ENCODE data around the gene SEPHS1. TPM values are rescaled to one million over a fixed set of nuclear protein-coding genes. Genes with fewer than 3 reads are reported as not detected.
"Not testable (repeated sequence)": the region's sequence is repeated elsewhere in the genome, so short reads cannot be mapped to it uniquely, and the experiment has no call there.

SEPHS1 gene
- total RNA-seq, 2 experiments from 2014 or later = 48.9 to 55.2 TPM

- H3K27ac Mint-ChIP-seq = no peak overlapping the region
Observed at GRCh38 chr10:13309792-13310191, 38.3 kb downstream of the SEPHS1 start.

DNA sequence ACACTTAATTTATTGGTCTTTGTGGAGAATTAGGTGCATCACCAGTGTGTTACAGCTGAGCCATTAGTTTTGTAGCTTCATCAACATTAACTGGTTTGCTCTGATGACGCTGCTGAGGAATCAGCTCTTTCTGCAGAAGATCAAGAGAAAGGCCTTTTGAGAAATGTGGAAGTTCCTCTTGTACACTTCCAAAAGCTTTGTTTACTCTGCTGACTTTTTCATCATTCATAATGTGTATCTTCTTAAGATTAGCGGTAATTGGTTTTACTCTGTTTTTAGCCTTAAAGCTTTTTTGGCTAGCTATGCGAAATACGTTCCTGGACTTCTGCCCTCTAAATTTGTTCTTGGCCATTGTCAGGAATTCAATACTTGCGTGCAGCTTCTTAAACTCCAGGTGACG is 40.0 kb downstream of the SEPHS1 start:
- no peak overlapping the region for H3K27ac Mint-ChIP-seq
- no peaks in the 10 kb centered on the region for H3K9me3 Mint-ChIP-seq (ENCODE audit: low read depth)
- CTCF ChIA-PET = no interaction called here
- no peak for ATAC-seq
- no peaks in the 10 kb centered on the region for H3K27me3 Mint-ChIP-seq
- H3K4me1 Mint-ChIP-seq = peaks cover 2% of the 10 kb centered on the region
- H3K36me3 Mint-ChIP-seq = no peaks in the 10 kb centered on the region
- no peak for DNase-seq
- no peak overlapping the region for H3K4me3 Mint-ChIP-seq

More at GRCh38 chr10:13309792-13310191, 38.3 kb downstream of the SEPHS1 start:
- Mint-ChIP-seq H3K4me3 (no peak overlapping the region), H3K9me3 (ENCODE audit: low read depth) (no peaks in the 10 kb centered on the region), H3K36me3 (no peaks in the 10 kb centered on the region), H3K4me1 (no peaks in the 10 kb centered on the region), H3K27me3 (no peaks in the 10 kb centered on the region)
- CTCF ChIA-PET = interaction anchor here (1.8 kb wide), 1 partner anchor 8 kb away, joined by 5 read pairs; no protein-coding TSS in a partner anchor
- ATAC-seq = no peak
- no peak for DNase-seq

DNA sequence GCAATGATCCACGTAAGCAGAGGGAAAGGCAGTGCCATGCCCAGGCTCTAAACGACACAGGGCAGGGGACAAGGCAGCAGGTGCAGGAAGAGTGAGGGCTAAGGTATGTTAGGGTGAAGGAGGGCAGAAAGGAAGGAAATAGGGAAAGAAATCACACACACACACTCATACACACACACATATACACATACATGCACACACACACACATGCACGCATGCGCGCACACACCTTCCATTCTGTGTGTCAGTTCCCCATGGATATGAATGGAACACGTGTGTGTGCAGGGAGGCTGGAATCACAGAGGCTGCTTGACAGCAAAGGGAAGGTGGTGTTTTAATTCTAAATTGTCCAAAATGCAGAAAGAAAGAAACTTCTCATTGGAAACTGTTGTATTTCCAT is 42.0 kb downstream of the SEPHS1 start:
- Mint-ChIP-seq H3K27ac (no peak overlapping the region), H3K36me3 (no peaks in the 10 kb centered on the region), H3K4me1 (peaks cover 13% of the 10 kb centered on the region), H3K4me3 (no peak overlapping the region), H3K27me3 (no peaks in the 10 kb centered on the region), H3K9me3 (ENCODE audit: low read depth) (no peaks in the 10 kb centered on the region)
- CTCF ChIA-PET = no interaction called here
- no peak for ATAC-seq
- DNase-seq = no peak

DNA sequence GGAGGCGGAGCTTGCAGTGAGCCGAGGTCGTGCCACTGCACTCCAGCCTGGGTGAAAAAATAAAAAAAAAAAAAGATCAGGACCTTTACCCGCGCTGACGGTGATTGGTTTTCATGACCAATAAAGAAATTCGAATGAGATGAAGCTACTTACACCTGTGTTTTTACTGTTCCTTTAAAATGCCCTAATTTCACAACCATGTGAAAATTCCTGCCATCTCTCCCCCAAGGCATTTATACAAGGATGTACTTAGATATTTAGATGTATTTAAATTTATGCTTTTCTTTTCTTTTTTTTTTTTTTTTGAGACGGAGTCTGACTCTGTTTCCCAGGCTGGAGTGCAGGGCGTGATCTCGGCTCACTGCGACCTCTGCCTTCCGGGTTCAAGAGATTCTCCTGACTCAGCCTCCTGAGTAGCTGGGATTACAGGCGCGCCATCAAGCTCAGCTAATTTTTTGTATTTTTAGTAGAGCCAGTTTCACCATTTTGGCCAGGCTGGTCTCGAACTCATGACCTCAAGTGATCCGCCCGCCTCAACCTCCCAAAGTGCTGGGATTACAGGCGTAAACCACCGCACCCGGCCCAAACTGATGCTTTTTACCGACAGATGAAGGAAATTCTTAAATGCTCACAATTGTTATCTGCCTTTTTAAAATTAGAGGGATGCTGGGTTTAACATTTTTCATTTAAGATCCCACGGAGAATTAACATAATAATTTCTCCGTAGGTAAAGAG is 45.1 kb downstream of the SEPHS1 start:
- H3K9me3 Mint-ChIP-seq (ENCODE audit: low read depth) = no peaks in the 10 kb centered on the region
- ATAC-seq (no peak), DNase-seq (no peak)
- CTCF ChIA-PET = interaction anchor here (0.6 to 5.7 kb wide), 28 partner anchors 8 to 1651 kb away, joined by 3 to 55 read pairs (median 4); partner anchors contain the start of genes DCLRE1C, MCM10 and OPTN
- H3K4me1 Mint-ChIP-seq = peaks cover 27% of the 10 kb centered on the region
- H3K27ac Mint-ChIP-seq = peak overlapping the region; percentile 100
- H3K4me3 Mint-ChIP-seq = peak overlapping the region; percentile 76
- H3K27me3 Mint-ChIP-seq = no peaks in the 10 kb centered on the region
- no peaks in the 10 kb centered on the region for H3K36me3 Mint-ChIP-seq

- peaks cover 27% of the 10 kb centered on the region for H3K4me1 Mint-ChIP-seq
- H3K36me3 Mint-ChIP-seq = no peaks in the 10 kb centered on the region
- H3K4me3 Mint-ChIP-seq = peak within 1 kb of the TSS; percentile 81
- CTCF ChIA-PET = interaction anchor here (0.6 to 5.7 kb wide), 10 partner anchors 12 to 1562 kb away, joined by 3 to 55 read pairs (median 3); partner anchors contain the start of genes MCM10 and OPTN
- H3K27ac Mint-ChIP-seq = peak within 1 kb of the TSS; percentile 85
- DNase-seq (peak; percentile 84), ATAC-seq (peak; percentile 77)
- no peaks in the 10 kb centered on the region for H3K27me3 Mint-ChIP-seq
- no peaks in the 10 kb centered on the region for H3K9me3 Mint-ChIP-seq (ENCODE audit: low read depth)
Observed at GRCh38 chr10:13299437-13300287, 48.4 kb downstream of the SEPHS1 start, which contains the start of gene PHYH. Gene PHYH (minus strand): TSS chr10:13300064. CDS start chr10:13300042, 22 bp downstream.

DNA sequence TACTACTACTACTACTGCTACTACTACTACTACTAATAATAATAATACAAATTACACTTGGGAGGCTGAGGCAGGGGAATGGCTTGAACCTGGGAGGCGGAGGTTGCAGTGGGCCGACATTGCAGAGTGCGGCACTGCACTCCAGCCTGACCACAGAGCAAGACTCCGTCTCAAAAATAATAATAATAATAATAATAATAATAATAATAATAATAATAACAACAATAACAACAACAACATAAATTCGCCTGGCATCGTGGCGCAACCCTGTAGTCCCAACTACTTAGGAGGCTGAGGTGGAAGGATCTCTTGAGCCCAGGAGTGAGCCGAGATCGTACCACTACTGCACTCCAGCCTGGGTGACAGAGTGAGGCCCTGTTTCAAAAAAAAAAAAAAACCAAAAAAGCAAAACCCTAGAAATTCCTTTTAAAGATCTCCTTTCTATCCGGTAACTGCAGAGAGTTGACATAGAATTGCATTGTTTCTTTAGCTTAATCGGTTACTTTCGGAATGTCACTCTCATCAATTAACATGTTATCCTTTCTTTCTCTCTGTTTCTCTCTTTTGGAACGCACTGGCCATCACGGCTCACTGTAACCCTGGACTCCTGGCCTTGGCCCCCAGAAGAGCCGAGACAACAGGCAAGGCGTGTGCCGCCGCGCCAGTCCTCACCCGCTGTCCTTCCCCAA is 49.2 kb downstream of the SEPHS1 start:
- ATAC-seq (no peak), DNase-seq (no peak)
- peak overlapping the region; percentile 63 for H3K4me3 Mint-ChIP-seq
- CTCF ChIA-PET = interaction anchor here (0.6 to 5.7 kb wide), 5 partner anchors 55 to 1563 kb away, joined by 3 to 55 read pairs (median 3); partner anchors contain the start of gene MCM10
- no peaks in the 10 kb centered on the region for H3K9me3 Mint-ChIP-seq (ENCODE audit: low read depth)
- H3K4me1 Mint-ChIP-seq = peaks cover 27% of the 10 kb centered on the region
- no peaks in the 10 kb centered on the region for H3K36me3 Mint-ChIP-seq
- H3K27ac Mint-ChIP-seq = peak overlapping the region; percentile 44
- H3K27me3 Mint-ChIP-seq = no peaks in the 10 kb centered on the region

DNA sequence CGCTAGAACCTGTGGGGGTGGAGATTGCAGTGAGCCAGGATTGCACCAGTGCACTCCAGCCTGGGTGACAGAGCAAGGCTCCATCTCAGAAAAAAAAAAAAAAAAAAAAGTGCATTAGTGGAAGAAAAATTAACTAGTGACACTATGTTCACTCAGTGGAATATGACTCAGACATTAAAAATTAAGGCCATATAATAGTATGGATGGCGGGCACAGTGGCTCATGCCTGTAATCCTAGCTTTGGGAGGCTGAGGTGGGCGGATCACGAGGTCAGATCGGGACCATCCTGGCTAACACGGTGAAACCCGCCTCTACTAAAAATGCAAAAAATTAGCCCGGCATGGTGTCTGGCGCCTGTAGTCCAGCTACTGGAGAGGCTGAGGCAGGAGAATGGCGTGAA is 51.6 kb downstream of the SEPHS1 start:
- CTCF ChIA-PET = interaction anchor here (0.7 kb wide), 1 partner anchor 55 kb away, joined by 6 read pairs; no protein-coding TSS in a partner anchor
- H3K4me3 Mint-ChIP-seq = no peak overlapping the region
- ATAC-seq (no peak), DNase-seq (no peak)
- H3K27ac Mint-ChIP-seq = no peak overlapping the region
- no peaks in the 10 kb centered on the region for H3K36me3 Mint-ChIP-seq
- no peaks in the 10 kb centered on the region for H3K27me3 Mint-ChIP-seq
- H3K4me1 Mint-ChIP-seq = peaks cover 17% of the 10 kb centered on the region
- no peaks in the 10 kb centered on the region for H3K9me3 Mint-ChIP-seq (ENCODE audit: low read depth)

DNA sequence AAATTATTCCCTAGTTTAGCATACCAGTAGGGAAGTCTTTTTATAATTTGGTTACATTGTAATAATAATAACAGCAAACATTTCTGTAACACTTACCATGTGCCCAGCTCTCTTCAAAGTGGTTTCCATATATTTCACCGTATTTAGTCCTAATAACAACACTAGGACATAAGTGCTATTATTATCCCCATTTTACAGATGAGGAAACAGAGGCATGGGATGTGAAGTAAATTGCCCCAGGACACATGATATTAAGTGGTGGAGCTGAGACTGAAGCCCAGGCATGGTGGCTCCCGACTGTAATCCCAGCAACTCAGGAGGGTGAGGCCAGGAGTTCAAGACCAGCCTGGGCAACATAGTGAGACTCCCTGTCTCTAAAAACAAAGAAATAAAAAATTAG is 53.3 kb downstream of the SEPHS1 start:
- no peak overlapping the region for H3K27ac Mint-ChIP-seq
- H3K36me3 Mint-ChIP-seq = peaks cover 2% of the 10 kb centered on the region
- no peak for ATAC-seq
- DNase-seq = no peak
- H3K4me3 Mint-ChIP-seq = no peak overlapping the region
- no peaks in the 10 kb centered on the region for H3K9me3 Mint-ChIP-seq (ENCODE audit: low read depth)
- CTCF ChIA-PET = interaction anchor here (1.0 kb wide), 1 partner anchor 9 kb away, joined by 3 read pairs; no protein-coding TSS in a partner anchor
- peaks cover 5% of the 10 kb centered on the region for H3K4me1 Mint-ChIP-seq
- H3K27me3 Mint-ChIP-seq = no peaks in the 10 kb centered on the region

- no peaks in the 10 kb centered on the region for H3K9me3 Mint-ChIP-seq (ENCODE audit: low read depth)
- no peaks in the 10 kb centered on the region for H3K27me3 Mint-ChIP-seq
- peaks cover 11% of the 10 kb centered on the region for H3K36me3 Mint-ChIP-seq
- no peak overlapping the region for H3K27ac Mint-ChIP-seq
- H3K4me3 Mint-ChIP-seq = no peak overlapping the region
- CTCF ChIA-PET = interaction anchor here (1.5 kb wide), 1 partner anchor 10 kb away, joined by 7 read pairs; no protein-coding TSS in a partner anchor
- H3K4me1 Mint-ChIP-seq = peaks cover 18% of the 10 kb centered on the region
- no peak for ATAC-seq
- no peak for DNase-seq
Observed at GRCh38 chr10:13291821-13292773, 56.0 kb downstream of the SEPHS1 start.

DNA sequence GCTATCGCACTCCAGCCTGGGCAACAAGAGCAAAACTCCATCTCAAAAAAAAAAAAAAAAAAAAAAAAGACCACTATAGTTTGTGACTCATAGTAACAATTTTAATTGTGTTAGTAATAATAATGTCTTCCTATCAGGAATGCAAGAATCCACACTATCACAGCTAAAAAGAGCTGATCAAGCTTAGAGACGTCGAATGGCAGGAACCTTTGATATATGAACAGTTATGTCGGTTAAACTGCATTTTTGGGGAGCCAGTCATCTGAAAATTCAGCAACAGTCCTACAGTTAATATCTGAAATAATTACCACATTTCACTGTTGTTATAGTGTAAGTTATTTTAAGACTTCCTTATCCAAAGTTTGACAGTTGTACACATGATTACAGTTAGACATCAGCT is 57.0 kb downstream of the SEPHS1 start:
- Mint-ChIP-seq H3K4me1 (peaks cover 18% of the 10 kb centered on the region), H3K9me3 (ENCODE audit: low read depth) (no peaks in the 10 kb centered on the region), H3K27ac (no peak overlapping the region), H3K36me3 (peaks cover 11% of the 10 kb centered on the region), H3K4me3 (no peak overlapping the region), H3K27me3 (no peaks in the 10 kb centered on the region)
- DNase-seq (no peak), ATAC-seq (no peak)
- CTCF ChIA-PET = no interaction called here

DNA sequence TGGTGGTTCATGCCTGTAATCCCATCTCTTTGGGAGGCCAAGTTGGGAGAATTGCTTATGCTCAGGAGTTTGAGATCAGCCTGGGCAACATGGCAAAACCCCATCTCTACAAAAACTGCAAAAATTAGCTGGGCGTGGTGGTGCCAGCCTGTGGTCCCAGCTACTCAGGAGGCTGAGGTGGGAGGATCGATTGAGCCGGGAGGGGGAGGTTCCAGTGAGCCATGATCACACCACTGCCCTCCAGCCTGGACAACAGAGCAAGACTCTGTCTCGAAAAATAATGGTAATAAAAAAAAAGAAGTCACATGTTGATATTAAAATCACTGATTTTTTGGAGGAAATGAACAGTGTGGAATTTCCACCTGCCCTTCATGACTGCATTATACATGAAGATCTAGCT is 64.0 kb downstream of the SEPHS1 start:
- DNase-seq (no peak), ATAC-seq (no peak)
- Mint-ChIP-seq H3K4me1 (peaks cover 18% of the 10 kb centered on the region), H3K36me3 (peaks cover 8% of the 10 kb centered on the region), H3K27ac (no peak overlapping the region), H3K27me3 (no peaks in the 10 kb centered on the region), H3K4me3 (no peak overlapping the region), H3K9me3 (ENCODE audit: low read depth) (no peaks in the 10 kb centered on the region)
- CTCF ChIA-PET = interaction anchor here (2.4 kb wide), 1 partner anchor 18 kb away, joined by 6 read pairs; no protein-coding TSS in a partner anchor

DNA sequence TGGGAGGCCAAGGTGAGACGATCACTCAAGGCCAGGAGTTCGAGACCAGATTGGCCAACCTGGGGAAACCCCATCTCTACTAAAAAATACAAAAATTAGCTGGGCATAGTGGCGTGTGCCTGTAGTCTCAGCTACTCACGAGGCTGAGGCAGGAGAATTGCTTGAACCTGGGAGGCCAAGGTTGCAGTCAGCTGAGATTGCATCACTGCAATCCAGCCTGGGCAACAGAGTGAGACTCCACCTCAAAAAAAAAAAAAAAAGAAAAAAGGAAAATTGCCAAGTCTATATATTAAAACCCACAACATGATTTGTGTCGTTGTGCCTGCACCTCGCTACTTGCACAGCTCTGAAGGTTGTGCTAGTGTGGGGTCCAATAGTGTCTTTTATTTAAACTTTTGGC is 65.7 kb downstream of the SEPHS1 start:
- not testable (repeated sequence) for H3K27ac Mint-ChIP-seq; H3K4me1 Mint-ChIP-seq; H3K36me3 Mint-ChIP-seq; DNase-seq; H3K27me3 Mint-ChIP-seq; H3K4me3 Mint-ChIP-seq; ATAC-seq; H3K9me3 Mint-ChIP-seq (ENCODE audit: low read depth)
- CTCF ChIA-PET = interaction anchor here (0.7 kb wide), 1 partner anchor 171 kb away, joined by 3 read pairs; no protein-coding TSS in a partner anchor
